Activated CD4-positive, alpha-beta memory T cell treated with anti-CD3 and anti-CD28 coated beads, Interleukin-2, amount 10 ng/mL, durations not matched to agents 7 days and 5 days (primary cell): ENCODE data around the gene WDR27. TPM values are rescaled to one million over a fixed set of nuclear protein-coding genes. Genes with fewer than 3 reads are reported as not detected.
"Not testable (repeated sequence)": the region's sequence is repeated elsewhere in the genome, so short reads cannot be mapped to it uniquely, and the experiment has no call there.

ENCODE experiments used
- CTCF ChIA-PET: fragments of 350-600 bp; sonication (Branson Sonifier 250); formaldehyde crosslinking; loops from one replicate; lab custom pipeline; 2021; ENCODE audit warnings: antibody characterized with exemption, inconsistent platforms; lab: Charles Lee
- POLR2A ChIA-PET: fragments of 350-600 bp; sonication (Branson Sonifier 250); formaldehyde crosslinking; loops from one replicate; lab custom pipeline; 2021; ENCODE audit warnings: antibody characterized with exemption; lab: Charles Lee
- DNase-seq: peaks from one replicate; pipeline ENCODE4 v3.0.0-alpha.2; 2020
- H3K27ac Mint-ChIP-seq: one replicate; pipeline ENCODE4 v1.8.0; 2021; ENCODE audit warnings: mild to moderate bottlenecking, mixed read lengths
- H3K27me3 Mint-ChIP-seq: one replicate; pipeline ENCODE4 v1.8.0; 2021; ENCODE audit warnings: mixed read lengths
- H3K36me3 Mint-ChIP-seq: one replicate; pipeline ENCODE4 v1.8.0; 2021; ENCODE audit warnings: low read depth, mixed read lengths
- H3K4me1 Mint-ChIP-seq: one replicate; pipeline ENCODE4 v1.8.0; 2021; ENCODE audit warnings: mixed read lengths
- H3K4me3 Mint-ChIP-seq: one replicate; pipeline ENCODE4 v1.8.0; 2021; ENCODE audit warnings: mild to moderate bottlenecking, mixed read lengths
- H3K9me3 Mint-ChIP-seq: one replicate; pipeline ENCODE4 v1.8.0; 2021; ENCODE audit warnings: mixed read lengths
- total RNA-seq, 2 experiments: library from RNA; stranded (reverse); gene quantifications; one replicate each; pipeline ENCODE4 v1.2.3, GENCODE V29; 2021

Gene WDR27
- total RNA-seq, 2 experiments from 2014 or later: 24.9 to 25.2 TPM

DNA sequence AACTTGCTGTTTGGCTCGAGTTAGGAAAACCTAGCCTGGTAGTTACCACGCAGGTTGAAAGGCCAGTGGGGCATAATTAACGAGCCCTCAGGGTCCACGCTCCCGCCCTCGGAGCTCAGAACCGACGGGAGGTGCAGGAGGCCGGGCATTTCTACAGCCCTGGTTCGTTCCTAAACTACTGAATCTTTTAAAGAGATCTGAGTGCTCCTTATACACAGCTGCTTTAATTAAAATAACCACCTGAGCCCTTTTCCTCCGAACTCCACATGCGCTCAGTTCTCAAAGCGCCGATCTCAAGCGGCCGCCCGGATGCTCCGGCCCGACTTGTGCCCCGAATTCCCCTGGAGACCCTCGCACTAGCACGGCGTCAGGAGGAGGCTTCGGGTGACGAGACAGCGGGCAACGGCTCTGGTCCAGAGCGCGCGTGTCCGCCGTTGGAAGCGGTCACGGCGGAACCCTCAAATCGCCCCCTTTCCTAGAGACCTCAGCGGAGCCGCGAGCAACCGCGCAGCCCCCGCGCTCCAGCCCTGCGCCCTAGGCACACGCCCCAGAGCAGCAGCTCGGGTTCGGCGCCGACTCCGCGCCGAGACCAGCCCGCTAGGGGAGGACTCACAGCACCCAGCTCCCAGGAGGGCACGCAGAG lies 397 bp downstream of the WDR27 start:
- Mint-ChIP-seq H3K36me3 (peaks cover 32% of the 10 kb centered on the region), H3K9me3 (no peaks in the 10 kb centered on the region), H3K4me3 (peak overlapping the region; percentile 89), H3K27me3 (no peaks in the 10 kb centered on the region), H3K4me1 (peaks cover 54% of the 10 kb centered on the region), H3K27ac (peak overlapping the region; percentile 71)
- ChIA-PET CTCF (interaction anchor here (1.0 to 2.7 kb wide), 7 partner anchors 16 to 883 kb away, joined by 3 to 14 read pairs (median 3); partner anchors contain the start of gene PDCD2), POLR2A (interaction anchor here (0.8 to 8.7 kb wide), 23 partner anchors 9 to 883 kb away, joined by 3 to 135 read pairs (median 6); partner anchors contain the start of genes DYNLT2, ERMARD, FAM120B and PDCD2)
- no peak for DNase-seq

DNA sequence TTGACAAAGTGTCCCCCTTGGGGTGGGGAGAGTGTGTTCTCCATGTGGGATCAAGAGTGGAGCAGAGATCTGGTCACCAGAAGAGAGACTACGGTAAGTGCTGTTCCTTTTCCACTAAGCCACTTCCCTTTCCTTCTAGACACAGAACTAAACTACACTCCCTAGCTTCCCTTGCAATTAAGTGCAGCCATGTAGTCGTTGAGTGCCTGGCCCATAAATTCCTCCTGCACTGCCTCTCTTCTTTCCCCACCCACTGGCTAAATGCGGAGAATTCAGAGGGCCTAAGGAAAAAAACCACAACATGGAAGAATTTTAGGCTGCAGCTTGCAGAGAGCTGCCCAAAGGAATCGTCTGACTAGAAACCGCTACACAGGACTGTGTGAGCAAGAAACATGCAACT lies 1.5 kb downstream of the WDR27 start:
- CTCF ChIA-PET: interaction anchor here (1.4 to 2.6 kb wide), 2 partner anchors 9 to 89 kb away, joined by 3 to 13 read pairs; no protein-coding TSS in a partner anchor
- H3K27ac Mint-ChIP-seq: no peak overlapping the region

DNA sequence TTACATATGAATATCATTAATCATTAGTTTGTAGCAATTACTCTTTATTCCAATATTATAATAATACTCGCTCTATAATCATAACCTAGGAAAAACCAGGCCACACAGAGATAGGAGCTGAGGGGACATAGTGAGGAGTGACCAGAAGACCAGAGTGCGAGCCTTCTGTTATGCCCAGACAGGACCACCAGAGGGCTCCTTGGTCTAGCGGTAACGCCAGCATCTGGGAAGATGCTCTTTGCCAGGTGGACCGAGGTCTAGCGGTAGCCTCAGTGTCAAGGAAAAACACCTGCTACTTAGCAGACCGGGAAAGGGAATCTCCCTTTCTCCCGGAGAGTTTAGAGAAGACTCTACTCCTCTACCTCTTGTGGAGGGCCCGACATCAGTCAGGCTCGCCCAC lies 4.7 kb downstream of the WDR27 start:
- CTCF ChIA-PET, DNase-seq, H3K9me3 Mint-ChIP-seq, POLR2A ChIA-PET, H3K27me3 Mint-ChIP-seq, H3K4me3 Mint-ChIP-seq, H3K27ac Mint-ChIP-seq: not testable (repeated sequence)
- peaks cover 24% of the 10 kb centered on the region for H3K4me1 Mint-ChIP-seq
- peaks cover 15% of the 10 kb centered on the region for H3K36me3 Mint-ChIP-seq

More for the DNA sequence above, 1.5 kb downstream of the WDR27 start:
- Mint-ChIP-seq H3K4me1 (peaks cover 46% of the 10 kb centered on the region), H3K36me3 (peaks cover 28% of the 10 kb centered on the region), H3K4me3 (peak overlapping the region; percentile 14), H3K27me3 (no peaks in the 10 kb centered on the region), H3K9me3 (peaks cover 5% of the 10 kb centered on the region)
- POLR2A ChIA-PET: interaction anchor here (0.9 to 8.7 kb wide), 5 partner anchors 10 to 292 kb away, joined by 3 to 135 read pairs (median 9); partner anchors contain the start of gene PHF10
- DNase-seq: no peak

DNA sequence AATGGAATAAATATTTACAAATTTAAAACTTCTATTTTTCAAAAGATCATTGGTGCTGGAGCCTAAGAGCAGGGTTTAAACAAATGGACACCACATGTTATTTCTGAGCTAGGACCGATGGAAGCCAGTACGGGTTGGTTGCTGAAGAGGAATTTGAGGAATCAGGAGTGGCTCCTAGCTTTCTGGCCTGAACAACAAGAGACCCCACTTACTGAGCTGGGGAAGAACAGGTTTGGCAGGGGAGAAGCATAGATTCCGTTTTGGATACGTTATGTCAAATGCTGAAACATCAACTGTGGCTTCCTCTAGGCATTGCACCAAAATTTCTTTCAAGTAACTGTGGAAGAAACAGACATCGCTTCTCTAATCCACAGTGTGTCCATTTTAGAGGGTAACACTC lies 6.7 kb downstream of the WDR27 start:
- Mint-ChIP-seq H3K27me3 (no peaks in the 10 kb centered on the region), H3K36me3 (peaks cover 20% of the 10 kb centered on the region), H3K4me1 (peaks cover 16% of the 10 kb centered on the region), H3K27ac (no peak overlapping the region), H3K4me3 (no peak overlapping the region), H3K9me3 (peaks cover 10% of the 10 kb centered on the region)
- POLR2A ChIA-PET: no interaction called here
- DNase-seq: no peak
- CTCF ChIA-PET: interaction anchor here (0.9 kb wide), 1 partner anchor 14 kb away, joined by 3 read pairs; no protein-coding TSS in a partner anchor

DNA sequence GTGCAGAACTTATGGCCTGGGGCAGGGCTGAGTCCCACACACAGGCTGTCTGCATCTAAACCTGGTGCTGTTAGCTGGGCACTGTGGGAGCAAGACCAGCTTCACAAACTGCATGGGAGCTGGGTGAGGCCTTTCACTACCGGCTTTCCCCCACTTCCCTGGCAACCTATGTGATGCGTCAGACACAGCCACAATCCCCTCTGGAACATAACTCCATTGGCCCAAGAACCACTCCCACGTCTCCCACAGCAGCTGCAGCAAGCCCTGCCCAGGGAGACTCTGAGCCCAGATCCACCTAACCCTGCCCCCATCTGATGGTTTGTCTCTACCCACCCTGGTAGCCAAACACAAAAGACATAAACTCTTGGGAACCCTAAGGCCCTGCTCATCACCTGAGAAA lies 9.3 kb downstream of the WDR27 start:
- Mint-ChIP-seq H3K9me3 (peaks cover 14% of the 10 kb centered on the region), H3K4me3 (no peak overlapping the region), H3K36me3 (peaks cover 30% of the 10 kb centered on the region), H3K27ac (no peak overlapping the region), H3K27me3 (no peaks in the 10 kb centered on the region), H3K4me1 (peaks cover 2% of the 10 kb centered on the region)
- DNase-seq: no peak
- CTCF ChIA-PET: no interaction called here
- POLR2A ChIA-PET: interaction anchor here (1.3 to 1.8 kb wide), 2 partner anchors 9 to 30 kb away, joined by 4 to 7 read pairs; partner anchors contain the start of genes C6orf120 and WDR27

DNA sequence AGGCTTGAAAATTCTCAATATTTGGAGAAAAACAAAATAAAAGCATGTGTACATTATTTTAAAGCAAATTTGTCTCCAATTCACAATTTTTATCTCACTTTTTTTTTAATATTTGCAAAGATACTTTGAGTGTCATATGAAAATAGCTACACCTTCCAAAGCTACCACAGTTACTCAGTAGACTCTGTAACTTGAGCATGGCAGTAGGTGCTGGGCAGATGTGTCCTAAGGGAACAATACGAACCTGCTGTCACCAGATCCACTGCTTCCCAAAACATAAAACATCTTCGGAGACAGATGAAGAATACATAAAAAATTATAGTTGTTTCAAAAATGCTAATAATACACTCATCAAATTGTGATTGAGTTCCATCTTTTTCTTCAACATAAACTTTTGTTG lies 10.6 kb downstream of the WDR27 start:
- DNase-seq: no peak
- Mint-ChIP-seq H3K4me3 (no peak overlapping the region), H3K27ac (no peak overlapping the region), H3K36me3 (peaks cover 38% of the 10 kb centered on the region), H3K9me3 (peaks cover 17% of the 10 kb centered on the region), H3K4me1 (peaks cover 2% of the 10 kb centered on the region), H3K27me3 (no peaks in the 10 kb centered on the region)
- CTCF ChIA-PET: no interaction called here
- POLR2A ChIA-PET: no interaction called here

DNA sequence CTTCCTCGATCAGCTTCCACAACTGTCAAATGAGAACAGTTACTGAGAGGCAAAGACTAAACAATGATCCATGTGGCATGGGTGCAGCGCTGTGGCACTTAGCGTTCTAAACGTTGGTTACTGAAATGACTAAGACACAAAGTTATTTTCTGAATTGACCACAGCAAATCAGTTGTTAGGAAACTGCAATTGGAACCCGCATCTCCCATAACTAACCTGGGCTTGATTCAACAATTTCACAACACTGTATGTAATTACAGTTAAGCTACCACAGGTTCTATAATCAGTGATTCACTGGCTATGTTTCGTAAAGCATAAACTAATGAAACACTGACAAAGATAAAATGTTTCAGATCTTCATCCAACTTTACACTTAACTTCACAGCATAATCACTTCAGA lies 12.5 kb downstream of the WDR27 start:
- DNase-seq: no peak
- H3K36me3 Mint-ChIP-seq: peaks cover 48% of the 10 kb centered on the region
- H3K4me3 Mint-ChIP-seq: no peak overlapping the region
- H3K9me3 Mint-ChIP-seq: peaks cover 26% of the 10 kb centered on the region
- peaks cover 2% of the 10 kb centered on the region for H3K4me1 Mint-ChIP-seq
- POLR2A ChIA-PET: no interaction called here
- CTCF ChIA-PET: no interaction called here
- H3K27me3 Mint-ChIP-seq: no peaks in the 10 kb centered on the region
- no peak overlapping the region for H3K27ac Mint-ChIP-seq

DNA sequence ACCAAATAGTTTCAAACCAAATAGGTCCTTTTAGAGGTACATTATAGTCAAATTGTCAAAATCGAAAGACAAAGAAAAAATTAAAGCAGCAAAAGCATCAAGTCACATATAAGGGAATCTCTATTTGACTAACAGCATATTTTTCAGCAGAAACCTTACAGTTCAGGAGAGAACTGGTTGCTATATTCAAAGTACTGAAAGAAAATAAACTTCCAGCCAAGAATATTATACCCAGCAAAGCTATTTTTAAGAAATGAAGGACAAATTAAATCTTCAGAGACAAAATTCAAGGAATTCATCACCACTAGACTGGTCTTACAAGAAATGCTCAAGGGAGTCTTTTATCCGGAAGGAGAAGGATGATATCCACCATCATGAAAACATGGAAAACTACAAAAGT lies 16.0 kb downstream of the WDR27 start:
- Mint-ChIP-seq H3K4me3 (no peak overlapping the region), H3K4me1 (peaks cover 2% of the 10 kb centered on the region), H3K36me3 (peaks cover 56% of the 10 kb centered on the region), H3K27ac (no peak overlapping the region), H3K9me3 (peaks cover 24% of the 10 kb centered on the region), H3K27me3 (no peaks in the 10 kb centered on the region)
- DNase-seq: no peak
- POLR2A ChIA-PET: no interaction called here
- CTCF ChIA-PET: interaction anchor here (1.1 kb wide), 1 partner anchor 8 kb away, joined by 3 read pairs; no protein-coding TSS in a partner anchor

DNA sequence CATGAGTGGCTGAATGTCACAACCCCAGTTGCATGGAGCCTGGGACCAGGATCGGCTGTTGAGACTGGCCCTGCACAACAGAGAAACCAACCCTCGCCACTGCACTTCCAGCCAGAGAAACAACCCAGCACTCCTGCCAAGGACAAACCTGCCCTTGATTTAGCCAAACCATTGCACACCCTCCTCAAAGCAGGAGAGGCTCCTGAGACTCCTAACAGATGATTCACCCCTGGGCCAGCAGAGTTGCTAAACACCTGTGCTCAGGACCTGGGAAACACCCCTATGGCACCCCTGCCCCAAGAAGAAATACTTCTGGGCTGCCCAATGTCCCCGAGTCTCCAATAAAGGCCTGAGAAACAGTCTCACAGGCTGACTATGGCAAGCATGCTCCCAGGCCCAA lies 17.8 kb downstream of the WDR27 start:
- peaks cover 23% of the 10 kb centered on the region for H3K9me3 Mint-ChIP-seq
- CTCF ChIA-PET: no interaction called here
- no peak overlapping the region for H3K27ac Mint-ChIP-seq
- H3K4me3 Mint-ChIP-seq: no peak overlapping the region
- H3K4me1 Mint-ChIP-seq: no peaks in the 10 kb centered on the region
- H3K36me3 Mint-ChIP-seq: peaks cover 56% of the 10 kb centered on the region
- POLR2A ChIA-PET: no interaction called here
- no peaks in the 10 kb centered on the region for H3K27me3 Mint-ChIP-seq
- no peak for DNase-seq

DNA sequence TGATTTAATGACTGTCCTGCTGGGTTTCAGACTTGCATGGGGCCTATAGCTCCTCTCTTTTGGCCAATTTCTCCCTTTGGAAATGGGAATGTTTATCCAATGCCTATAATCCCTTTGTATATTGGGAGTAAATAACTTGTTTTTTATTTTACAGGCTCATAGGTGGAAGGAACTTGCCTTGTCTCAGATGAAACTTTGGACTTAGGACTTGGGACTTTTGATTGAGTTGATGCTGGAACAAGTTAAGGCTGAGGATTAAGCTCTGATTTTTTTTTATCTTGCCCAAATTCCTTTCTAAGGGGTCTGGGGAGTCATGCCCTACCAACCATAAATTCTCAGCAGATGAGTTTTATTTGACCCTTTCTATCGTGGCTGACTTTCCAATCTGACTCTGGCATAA lies 23.5 kb downstream of the WDR27 start:
- POLR2A ChIA-PET: no interaction called here
- Mint-ChIP-seq H3K36me3 (peaks cover 26% of the 10 kb centered on the region), H3K27me3 (no peaks in the 10 kb centered on the region), H3K27ac (no peak overlapping the region), H3K9me3 (peaks cover 4% of the 10 kb centered on the region), H3K4me3 (no peak overlapping the region), H3K4me1 (no peaks in the 10 kb centered on the region)
- CTCF ChIA-PET: no interaction called here
- DNase-seq: no peak

DNA sequence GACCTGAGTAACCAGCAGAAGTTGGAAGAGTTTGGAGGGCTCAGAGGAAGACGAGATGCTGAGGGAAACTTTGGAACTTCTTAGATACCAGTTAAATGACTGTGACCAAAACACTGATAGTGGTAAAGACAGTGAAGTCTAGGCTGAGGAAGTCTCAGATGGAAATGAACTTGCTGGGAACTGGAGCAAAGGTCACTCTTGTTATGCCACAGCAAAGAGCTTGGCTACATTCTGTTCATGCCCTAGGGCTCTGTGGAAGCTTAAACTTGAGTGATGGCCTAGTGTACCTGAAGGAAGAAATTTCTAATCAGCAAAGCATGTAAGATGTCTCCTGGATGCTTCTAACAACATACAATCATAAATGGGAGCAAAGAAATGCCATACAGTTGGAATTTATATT lies 24.7 kb downstream of the WDR27 start:
- DNase-seq: no peak
- H3K4me1 Mint-ChIP-seq: no peaks in the 10 kb centered on the region
- POLR2A ChIA-PET: interaction anchor here (0.7 to 0.8 kb wide), 2 partner anchors 75 to 571 kb away, joined by 3 read pairs; no protein-coding TSS in a partner anchor
- H3K9me3 Mint-ChIP-seq: peaks cover 4% of the 10 kb centered on the region
- CTCF ChIA-PET: no interaction called here
- no peak overlapping the region for H3K27ac Mint-ChIP-seq
- peaks cover 21% of the 10 kb centered on the region for H3K36me3 Mint-ChIP-seq
- H3K27me3 Mint-ChIP-seq: no peaks in the 10 kb centered on the region
- no peak overlapping the region for H3K4me3 Mint-ChIP-seq

DNA sequence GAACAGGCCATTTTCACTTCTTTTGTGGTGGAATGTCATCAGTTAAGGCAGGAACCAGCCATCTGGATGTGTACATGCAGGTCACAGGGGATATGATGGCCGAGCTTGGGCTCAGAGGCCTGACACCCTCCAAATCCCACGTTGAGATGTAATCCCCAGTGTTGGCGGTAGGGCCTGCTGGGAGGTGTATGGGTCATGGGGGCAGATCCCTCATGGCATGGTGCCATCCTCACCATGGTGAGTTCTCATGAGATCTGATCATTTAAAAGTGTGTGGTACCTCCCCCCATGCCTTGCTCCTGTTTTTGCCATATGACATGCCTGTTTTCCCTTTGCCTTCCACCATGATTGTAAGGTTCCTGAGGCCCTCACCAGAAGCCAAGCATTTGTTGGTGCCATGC lies 26.8 kb downstream of the WDR27 start:
- POLR2A ChIA-PET: no interaction called here
- CTCF ChIA-PET: no interaction called here
- H3K4me3 Mint-ChIP-seq: no peak overlapping the region
- H3K9me3 Mint-ChIP-seq: no peaks in the 10 kb centered on the region
- H3K27ac Mint-ChIP-seq: no peak overlapping the region
- H3K36me3 Mint-ChIP-seq: peaks cover 10% of the 10 kb centered on the region
- H3K27me3 Mint-ChIP-seq: no peaks in the 10 kb centered on the region
- peaks cover 2% of the 10 kb centered on the region for H3K4me1 Mint-ChIP-seq
- no peak for DNase-seq

DNA sequence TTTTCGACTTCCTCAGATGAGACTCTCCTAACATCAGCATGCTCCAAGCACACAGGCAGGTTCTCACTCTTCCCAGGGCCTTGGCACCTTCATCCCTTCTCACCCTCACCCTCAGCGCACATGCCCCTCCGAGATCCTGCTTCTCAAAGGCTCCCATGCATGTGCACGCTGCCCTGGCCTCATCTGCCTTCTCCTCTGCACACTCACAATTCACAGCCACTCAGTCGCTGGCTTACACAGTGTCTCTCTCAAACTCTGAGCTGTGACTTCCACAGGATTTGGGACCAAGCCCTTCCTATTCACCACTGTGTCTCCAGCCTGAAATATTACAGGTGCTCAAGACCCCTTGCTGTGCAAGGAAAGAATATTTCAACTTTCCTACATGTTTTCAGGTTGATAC lies 30.3 kb downstream of the WDR27 start:
- H3K4me1 Mint-ChIP-seq: peaks cover 9% of the 10 kb centered on the region
- CTCF ChIA-PET: no interaction called here

More for the DNA sequence above, 30.3 kb downstream of the WDR27 start:
- DNase-seq: no peak
- POLR2A ChIA-PET: no interaction called here
- no peaks in the 10 kb centered on the region for H3K9me3 Mint-ChIP-seq
- no peaks in the 10 kb centered on the region for H3K27me3 Mint-ChIP-seq
- no peak overlapping the region for H3K4me3 Mint-ChIP-seq
- H3K27ac Mint-ChIP-seq: no peak overlapping the region
- H3K36me3 Mint-ChIP-seq: peaks cover 6% of the 10 kb centered on the region
